HepG2 (cell line): ENCODE measurements around the gene ICAM5. TPM values are rescaled to one million over a fixed set of nuclear protein-coding genes. Genes with fewer than 3 reads are reported as not detected.

Experiments used
- HNF1A ChIP-seq, 2 experiments: sonication (generic) in 1 of 2; formaldehyde crosslinking in 1 of 2; IDR thresholded peaks; 2 replicates each; pipeline versions ENCODE4 v1.4.0 to v1.6.1; 2016 to 2020; ENCODE audit warnings: borderline replicate concordance in 1 of 2, low read depth in 1 of 2, mild to moderate bottlenecking in 1 of 2, missing genetic modification reagents in 1 of 2
- HNRNPL ChIP-seq: fragments of 200-400 bp; formaldehyde crosslinking; IDR thresholded peaks from 2 replicates; pipeline ENCODE4 v1.6.1; 2017; ENCODE audit warnings: mild to moderate bottlenecking, low read depth, low read length
- MAX ChIP-seq: IDR thresholded peaks from 2 replicates; pipeline ENCODE4 v1.6.1; 2012; ENCODE audit warnings: inconsistent platforms
- RFXAP ChIP-seq: sonication (generic); formaldehyde crosslinking; IDR thresholded peaks from 2 replicates; pipeline ENCODE4 v1.4.0; 2020; ENCODE audit warnings: missing genetic modification reagents, borderline replicate concordance
- ZGPAT ChIP-seq: IDR thresholded peaks from 2 replicates; pipeline ENCODE4 v1.6.1; 2016; ENCODE audit warnings: mild to moderate bottlenecking
- ZKSCAN1 ChIP-seq: fragments of 150-350 bp; IDR thresholded peaks from 2 replicates; pipeline ENCODE4 v1.6.1; 2014; ENCODE audit warnings: low read length
- ZNF232 ChIP-seq: sonication (generic); formaldehyde crosslinking; IDR thresholded peaks from 2 replicates; pipeline ENCODE4 v1.4.0; 2020; ENCODE audit warnings: missing genetic modification reagents, borderline replicate concordance
- ZNF407 ChIP-seq: sonication (generic); formaldehyde crosslinking; IDR thresholded peaks from one replicate; pipeline ENCODE4 v1.5.1; 2020; ENCODE audit warnings: mild to moderate bottlenecking, missing genetic modification reagents; ENCODE audit errors: not compliant biosample characterization
- ZNF510 ChIP-seq: sonication (generic); formaldehyde crosslinking; IDR thresholded peaks from 2 replicates; pipeline ENCODE4 v1.4.0; 2020; ENCODE audit warnings: low read depth, mild to moderate bottlenecking, missing genetic modification reagents
- ZNF605 ChIP-seq: sonication (generic); formaldehyde crosslinking; IDR thresholded peaks from 2 replicates; pipeline ENCODE4 v1.8.0; 2022; ENCODE audit warnings: mild to moderate bottlenecking, missing genetic modification reagents
- polyA plus RNA-seq, 8 experiments: library from polyadenylated mRNA; depleted of rRNA in 3 of 8; stranded (reverse) in 7 of 8; unstranded in 1 of 8; fragments of >200 nt; fragmentation: Illumina TruSeq in 4 of 8; extraction: Trizol in 4 of 8; gene quantifications; 2 replicates each; pipeline versions ENCODE4 v1.2.1 to v1.2.3, GENCODE V29; 2011 to 2016; ENCODE audit warnings: low read depth in 4 of 8, missing spikeins in 1 of 8, mixed read lengths in 1 of 8; ENCODE audit not compliant: insufficient read depth in 1 of 8
- total RNA-seq, 5 experiments: library from RNA; depleted of rRNA; stranded (reverse); fragments of >200 nt; fragmentation: Illumina TruSeq; extraction: Trizol; gene quantifications; 2 replicates each; pipeline ENCODE4 v1.2.3, GENCODE V29; 2016; ENCODE audit warnings: low read depth in 1 of 5

ICAM5 gene
- total and polyA plus RNA-seq, 2 of the 13 experiments (the other 11 are each of a cell fraction or from before 2014, with no cell fraction given) = 0.46 to 1.6 TPM

- TF ChIP-seq ZKSCAN1 (no peak), ZNF510 (CRISPR knock-in tag) (peak; percentile 94), RFXAP (CRISPR knock-in tag) (peak; percentile 63; the same call in 1 of the 2 replicates), ZNF407 (peak; percentile 8), HNRNPL (peak; percentile 57; the same call in 1 of the 2 replicates), ZGPAT (CRISPR knock-in tag) (peak; percentile 73; the same call in 1 of the 2 replicates), HNF1A (IDR thresholded peaks at IDR 0.05; ENCODE audit: low read depth) (no peak), HNF1A (CRISPR knock-in tag; IDR thresholded peaks at IDR 0.05; ENCODE audit: borderline replicate concordance) (peak; percentile 63; the same call in 1 of the 2 replicates), ZNF605 (CRISPR knock-in tag) (peak; percentile 47; the same call in 1 of the 2 replicates), MAX (peak; percentile 76), ZNF232 (CRISPR knock-in tag) (0 out of 2 replicates have a peak, but pooled peaks have one; percentile 7)
These were observed 43.4 kb downstream of the ICAM5 start, which contains the start of gene RAVER1 (continued) for GRCh38 chr19:10332965-10333757.
